Stimulated activated CD4-positive, alpha-beta T cell treated with anti-CD3 and anti-CD28 coated beads, Interleukin-2, amount 100 ng/mL, for 48 hours (primary cell): ENCODE measurements around the gene HPSE2.

Experiments used
- DNase-seq, 2 donors: peaks; one replicate each; pipeline ENCODE4 v3.0.0-alpha.2; 2020

The HPSE2 gene

DNA sequence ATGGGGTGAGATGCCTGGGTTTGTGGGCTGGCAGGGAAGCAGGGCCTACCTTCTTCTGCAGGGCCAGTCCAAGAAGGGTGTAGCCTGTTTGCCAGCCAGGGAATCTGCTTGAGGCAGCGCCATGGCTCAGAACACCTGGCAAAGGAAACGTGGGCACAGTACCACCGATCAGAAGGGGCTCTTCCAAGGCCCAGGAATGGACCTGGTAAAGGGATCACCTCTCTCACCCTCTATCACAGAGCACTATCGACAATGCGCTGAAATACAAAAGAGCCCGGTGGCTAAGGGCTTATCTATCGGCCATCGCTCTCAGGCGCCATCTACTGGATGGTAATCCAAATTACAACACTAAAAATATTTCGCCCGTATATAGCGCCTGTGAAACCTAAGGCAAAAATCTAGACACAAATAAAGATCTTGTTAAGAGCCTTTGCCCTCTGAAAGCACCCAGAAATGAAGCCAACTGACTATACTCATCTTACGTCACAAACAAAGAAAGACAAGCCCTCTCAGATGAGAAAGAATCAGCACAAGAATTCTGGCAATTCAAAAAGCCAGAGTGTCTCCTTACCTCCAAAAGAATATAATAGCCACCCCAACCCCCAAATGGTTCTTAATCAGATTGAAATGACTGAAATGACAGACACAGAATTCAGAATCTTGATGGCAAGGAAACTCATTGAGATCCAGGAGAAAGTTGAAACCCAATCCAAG, 571.2 kb downstream of the HPSE2 start:
- peak; percentile 21 to 38 for DNase-seq

DNA sequence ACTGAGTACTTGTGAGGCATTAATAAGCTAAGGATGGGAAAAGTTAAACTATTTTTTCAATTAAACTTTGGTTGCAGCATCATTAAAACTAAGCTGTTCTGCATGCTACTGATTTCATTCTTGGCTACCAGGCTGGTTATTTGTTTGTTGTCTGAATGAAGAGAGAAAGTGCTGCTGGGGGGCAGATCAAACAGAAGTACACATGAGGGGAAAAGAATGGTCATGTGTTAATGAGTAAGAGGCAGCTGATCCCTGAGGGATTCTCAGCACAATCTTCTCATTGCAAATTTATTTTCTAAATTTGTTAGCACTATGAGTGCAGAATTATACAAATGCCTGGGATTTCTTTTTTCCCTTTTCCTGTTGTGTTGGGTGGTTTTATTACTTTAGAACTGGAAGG, 575.7 kb downstream of the HPSE2 start:
- DNase-seq: no peak

- no peak for DNase-seq
These were observed 580.2 kb downstream of the HPSE2 start for GRCh38 chr10:98655492-98655891.

- DNase-seq: no peak
These were observed 586.5 kb downstream of the HPSE2 start for GRCh38 chr10:98649170-98649569.

GRCh38 chr10:98646998-98647917, 588.4 kb downstream of the HPSE2 start:
- no peak for DNase-seq

GRCh38 chr10:98644466-98644865, 591.2 kb downstream of the HPSE2 start:
- no peak for DNase-seq

- no peak for DNase-seq
These were observed 593.4 kb downstream of the HPSE2 start for GRCh38 chr10:98642281-98642680.

DNA sequence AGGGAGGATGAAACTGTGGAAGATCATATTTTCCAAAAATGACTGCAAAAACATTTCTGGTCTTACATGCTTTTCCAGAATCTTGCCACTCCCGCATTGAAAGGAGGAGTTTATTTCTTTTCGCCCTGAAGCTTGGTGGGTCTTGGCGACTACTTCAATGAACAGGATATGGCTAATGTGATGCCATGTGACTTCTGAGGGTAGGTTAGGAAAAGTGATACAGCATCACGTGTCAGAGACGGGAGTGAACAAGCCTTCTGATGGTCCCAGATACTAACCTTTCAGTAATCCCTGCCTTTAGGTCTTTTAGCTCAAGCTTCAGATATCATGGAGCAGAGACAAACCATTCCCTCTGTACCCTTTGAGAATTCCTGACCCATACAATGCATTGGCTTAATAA, 596.7 kb downstream of the HPSE2 start:
- no peak for DNase-seq

GRCh38 chr10:98636921-98637329, 598.7 kb downstream of the HPSE2 start:
- DNase-seq: no peak

GRCh38 chr10:98632456-98633150, 603.0 kb downstream of the HPSE2 start:
- no peak for DNase-seq

GRCh38 chr10:98628206-98628605, 607.4 kb downstream of the HPSE2 start:
- no peak for DNase-seq

- DNase-seq: no peak
These were observed 607.9 kb downstream of the HPSE2 start for GRCh38 chr10:98627711-98628110.

GRCh38 chr10:98624963-98625362, 610.7 kb downstream of the HPSE2 start:
- DNase-seq: no peak

GRCh38 chr10:98623176-98623575, 612.5 kb downstream of the HPSE2 start:
- DNase-seq: no peak

DNA sequence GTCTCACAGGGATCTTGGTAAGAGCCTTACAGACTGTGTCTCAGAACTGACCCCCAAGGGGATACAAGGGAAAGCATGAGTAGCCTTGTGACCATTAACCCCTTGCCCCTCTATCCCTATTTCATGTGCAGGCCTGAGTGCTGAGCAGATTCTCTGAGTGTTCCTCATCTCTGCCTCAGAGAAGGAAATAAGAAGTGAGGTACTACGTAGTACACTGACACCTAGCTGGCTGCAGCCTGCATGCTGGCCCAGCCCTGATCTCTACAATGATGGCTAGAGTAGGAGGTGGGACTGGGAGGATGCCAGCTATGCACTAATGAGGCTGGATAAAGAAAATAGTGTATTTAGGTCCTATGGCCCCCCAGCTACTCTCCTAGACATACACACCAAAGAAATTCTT, 614.0 kb downstream of the HPSE2 start:
- DNase-seq: no peak

GRCh38 chr10:98620503-98620902, 615.1 kb downstream of the HPSE2 start:
- no peak for DNase-seq

GRCh38 chr10:98619446-98619845, 616.2 kb downstream of the HPSE2 start:
- DNase-seq: no peak

DNA sequence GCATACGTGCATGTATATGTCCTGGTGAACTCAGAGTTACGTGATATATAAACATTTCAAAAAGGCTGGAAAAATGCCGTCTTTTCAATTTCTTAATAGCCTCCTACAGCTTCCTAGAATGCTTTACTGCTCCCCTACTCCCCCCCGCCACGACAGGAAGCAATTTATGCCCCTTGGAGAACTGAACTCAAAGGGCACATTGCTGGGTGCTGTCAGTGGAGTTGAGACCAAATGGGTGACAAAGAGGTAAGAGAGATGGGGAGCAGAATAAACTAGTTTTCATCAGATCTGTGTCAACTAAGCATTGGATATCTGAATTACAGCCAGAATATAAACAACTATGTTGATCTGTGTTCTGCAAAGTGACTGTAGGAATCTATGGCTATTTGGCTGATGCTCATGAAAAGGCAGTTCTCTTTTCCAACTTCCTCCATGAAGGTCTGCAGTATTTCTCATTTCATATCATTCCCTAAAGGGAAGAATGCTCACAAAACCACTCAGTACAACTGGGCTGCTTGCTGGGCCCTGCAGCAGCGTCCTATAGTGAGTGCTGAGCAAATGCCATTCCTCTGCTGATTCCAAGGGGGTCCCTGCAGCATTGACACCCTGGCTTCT, 617.6 kb downstream of the HPSE2 start:
- DNase-seq: no peak

DNA sequence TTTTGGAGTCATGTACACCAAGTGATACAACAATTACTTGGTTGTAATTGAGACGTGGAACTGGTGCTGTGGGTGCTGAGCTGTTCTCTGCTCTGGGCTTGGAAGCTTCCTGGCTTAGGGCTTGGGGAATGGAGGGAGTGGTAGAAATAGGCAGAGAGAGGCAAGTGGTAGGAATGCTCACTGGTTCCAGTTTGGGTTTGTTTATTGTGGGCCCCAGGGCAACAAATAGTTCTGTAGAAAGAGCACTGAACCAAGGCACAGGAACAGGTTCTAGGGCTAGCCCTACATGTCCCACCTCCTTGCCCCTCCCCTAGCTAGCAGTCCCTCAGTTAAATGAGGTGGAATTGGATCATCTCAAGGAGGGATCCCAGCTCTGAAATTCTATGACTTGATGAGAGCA, 622.2 kb downstream of the HPSE2 start:
- no peak for DNase-seq

DNA sequence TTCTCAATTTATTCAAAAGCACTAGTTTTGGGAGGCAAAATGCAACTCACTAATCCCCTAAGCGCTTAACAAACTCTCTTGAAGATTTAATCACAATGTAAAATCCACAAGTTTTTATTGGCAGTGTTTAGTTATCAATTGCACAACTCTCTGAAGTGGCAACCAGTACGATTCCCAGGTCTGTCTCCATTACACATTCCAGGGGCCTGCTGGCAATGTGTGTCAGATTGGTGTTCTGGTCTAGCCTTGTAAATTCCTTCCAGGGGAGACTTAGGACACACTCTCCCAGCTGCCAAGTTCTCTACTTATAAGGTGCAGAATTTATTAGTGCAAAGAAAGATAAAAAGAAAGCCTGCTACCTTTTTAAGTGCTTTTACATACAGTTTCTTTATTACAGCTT, 624.2 kb downstream of the HPSE2 start:
- DNase-seq: no peak

- no peak for DNase-seq
These were observed 624.8 kb downstream of the HPSE2 start for GRCh38 chr10:98610836-98611235.

GRCh38 chr10:98610301-98610700, 625.4 kb downstream of the HPSE2 start:
- no peak for DNase-seq

DNA sequence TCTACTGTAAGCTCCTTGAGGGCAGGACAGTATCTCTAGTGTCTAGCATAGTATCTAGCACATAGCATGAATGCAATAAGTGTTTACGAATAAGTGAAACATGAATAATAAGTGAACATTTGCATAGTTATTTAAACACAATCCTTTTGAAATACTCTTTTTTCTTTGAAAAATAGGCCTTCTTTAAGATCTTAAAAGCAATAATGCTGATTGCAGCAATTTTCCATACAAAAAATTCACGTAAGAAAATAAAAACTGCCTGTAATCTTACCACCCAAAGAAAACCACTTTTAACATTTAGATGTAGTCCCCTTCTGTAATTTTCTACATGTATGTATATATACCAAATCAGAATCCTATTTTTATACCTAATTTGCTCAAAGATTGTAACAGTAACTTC, 626.4 kb downstream of the HPSE2 start:
- DNase-seq: no peak
